Pulmonary artery endothelial cell (primary cell): Measurements from ENCODE around the gene ZNF653. TPM values are rescaled to one million over a fixed set of nuclear protein-coding genes. Genes with fewer than 3 reads are reported as not detected.
"Not testable (repeated sequence)": the region's sequence is repeated elsewhere in the genome, so short reads cannot be mapped to it uniquely, and the experiment has no call there.

Experiments used
- DNase-seq: peaks from one replicate; pipeline ENCODE4 v3.0.0-alpha.2; 2011; ENCODE audit warnings: low read depth, low spot score
- total RNA-seq: library from RNA; depleted of rRNA; stranded (reverse); fragments of >200 nt; gene quantifications from 2 replicates; pipeline ENCODE4 v1.2.3, GENCODE V29; 2014

The ZNF653 gene
- total RNA-seq, 1 donor from 2014 or later: 5.5 TPM

GRCh38 chr19:11433526-11433925, 72.1 kb downstream of the ZNF653 start:
- DNase-seq: not testable (repeated sequence)

Other genes with a start within 250 kb of the ZNF653 start
- 53.3 and 66.8 TPM in 2 replicates for gene DOCK6, start 243.3 kb downstream of the ZNF653 start, total RNA-seq
- not detected in 2 replicates for gene TSPAN16, start 209.7 kb downstream of the ZNF653 start, total RNA-seq
- 47.1 and 60.7 TPM in 2 replicates for gene RAB3D, start 166.2 kb downstream of the ZNF653 start, total RNA-seq
- gene TMEM205, start 159.6 kb downstream of the ZNF653 start, total RNA-seq: 57.1 and 64.0 TPM in 2 replicates
- 8.2 and 10.6 TPM in 2 replicates for gene CCDC159, start 159.3 kb downstream of the ZNF653 start, total RNA-seq
- 5.5 and 7.6 TPM in 2 replicates for gene PLPPR2, start 150.4 kb downstream of the ZNF653 start, total RNA-seq
- 0.73 and 0.78 TPM in 2 replicates for gene SWSAP1, start 131.2 kb downstream of the ZNF653 start, total RNA-seq
- 7.9 and 8.5 TPM in 2 replicates for gene EPOR, start 121.5 kb downstream of the ZNF653 start, total RNA-seq
- 0.66 and 2.6 TPM in 2 replicates for gene RGL3, start 86.5 kb downstream of the ZNF653 start, total RNA-seq
- gene ODAD3, start 70.7 kb downstream of the ZNF653 start, total RNA-seq: 0.13 and 0.18 TPM in 2 replicates
- 154 and 185 TPM in 2 replicates for gene PRKCSH, start 70.2 kb downstream of the ZNF653 start, total RNA-seq
- not detected in 2 replicates for gene ELAVL3, start 24.8 kb downstream of the ZNF653 start, total RNA-seq
- gene ECSIT, start 23.3 kb upstream of the ZNF653 start, total RNA-seq: 34.9 and 55.2 TPM in 2 replicates
- gene CNN1, start 33.0 kb upstream of the ZNF653 start, total RNA-seq: 0.07 and 0.35 TPM in 2 replicates
- 29.5 and 31.8 TPM in 2 replicates for gene ELOF1, start 53.4 kb upstream of the ZNF653 start, total RNA-seq
- 1.2 TPM in 1 of 2 replicates, not detected in the other for gene ACP5, start 71.8 kb upstream of the ZNF653 start, total RNA-seq
- 18.8 and 20.5 TPM in 2 replicates for gene ZNF627, start 91.6 kb upstream of the ZNF653 start, total RNA-seq
- gene ZNF823, start 233.1 kb upstream of the ZNF653 start, total RNA-seq: 5.1 and 10.2 TPM in 2 replicates